WTC11 (cell line): ENCODE measurements around the gene RMND5A. TPM values are rescaled to one million over a fixed set of nuclear protein-coding genes. Genes with fewer than 3 reads are reported as not detected.

Experiments
- ATAC-seq: fragments of 200-7000 bp; cut with Tn5 transposase; 2 replicates; pipeline ENCODE4 v1.10.0; 2021; ENCODE audit warnings: mild to moderate bottlenecking, moderate library complexity
- CTCF ChIA-PET: fragments of 300-600 bp; sonication (Branson Sonifier 250); formaldehyde crosslinking; loops from one replicate; lab custom pipeline; 2021; ENCODE audit warnings: antibody characterized with exemption; lab: Charles Lee
- POLR2A ChIA-PET: fragments of 350-600 bp; sonication (Branson Sonifier 250); formaldehyde crosslinking; loops from one replicate; lab custom pipeline; 2021; ENCODE audit warnings: antibody characterized with exemption; lab: Charles Lee
- DNase-seq: peaks from one replicate; pipeline ENCODE4 v3.0.0; 2021; ENCODE audit warnings: low spot score
- H3K27ac Mint-ChIP-seq: 2 replicates; pipeline ENCODE4 v1.8.0; 2021; ENCODE audit warnings: mixed read lengths
- H3K27me3 Mint-ChIP-seq: 2 replicates; pipeline ENCODE4 v1.8.0; 2021; ENCODE audit warnings: low read depth, mild to moderate bottlenecking, moderate library complexity, mixed read lengths
- H3K36me3 Mint-ChIP-seq: 2 replicates; pipeline ENCODE4 v1.8.0; 2021; ENCODE audit warnings: mixed read lengths
- H3K4me1 Mint-ChIP-seq: 2 replicates; pipeline ENCODE4 v1.8.0; 2022; ENCODE audit warnings: mixed read lengths
- H3K4me3 Mint-ChIP-seq: 2 replicates; pipeline ENCODE4 v1.8.0; 2021; ENCODE audit warnings: mild to moderate bottlenecking, moderate library complexity, mixed read lengths
- H3K9me3 Mint-ChIP-seq: 2 replicates; pipeline ENCODE4 v1.8.0; 2021; ENCODE audit warnings: mixed read lengths
- E2F5 ChIP-seq: sonication (generic); formaldehyde crosslinking; IDR thresholded peaks from 2 replicates; pipeline ENCODE4 v1.8.1; 2022; ENCODE audit warnings: mild to moderate bottlenecking, moderate library complexity, missing genetic modification reagents
- ESRRA ChIP-seq: sonication (generic); formaldehyde crosslinking; IDR thresholded peaks from 2 replicates; pipeline ENCODE4 v1.8.1; 2022; ENCODE audit warnings: mild to moderate bottlenecking, missing genetic modification reagents, borderline replicate concordance
- ETV6 ChIP-seq: sonication (generic); formaldehyde crosslinking; IDR thresholded peaks from 2 replicates; pipeline ENCODE4 v1.8.1; 2022; ENCODE audit warnings: mild to moderate bottlenecking, missing genetic modification reagents
- FOXK1 ChIP-seq: sonication (generic); formaldehyde crosslinking; IDR thresholded peaks from 2 replicates; pipeline ENCODE4 v1.8.0; 2022; ENCODE audit warnings: mild to moderate bottlenecking, moderate library complexity, missing genetic modification reagents
- MAX ChIP-seq: sonication (generic); formaldehyde crosslinking; IDR thresholded peaks from 2 replicates; pipeline ENCODE4 v1.8.0; 2022; ENCODE audit warnings: mild to moderate bottlenecking, missing genetic modification reagents
- NR2C2 ChIP-seq: sonication (generic); formaldehyde crosslinking; IDR thresholded peaks from 2 replicates; pipeline ENCODE4 v1.8.0; 2022; ENCODE audit warnings: mild to moderate bottlenecking, missing genetic modification reagents
- RELA ChIP-seq: sonication (generic); formaldehyde crosslinking; IDR thresholded peaks from 2 replicates; pipeline ENCODE4 v1.8.1; 2022; ENCODE audit warnings: missing genetic modification reagents, mild to moderate bottlenecking, borderline replicate concordance
- SMAD3 ChIP-seq: sonication (generic); formaldehyde crosslinking; IDR thresholded peaks from 2 replicates; pipeline ENCODE4 v1.8.0; 2022; ENCODE audit warnings: missing genetic modification reagents, mild to moderate bottlenecking, borderline replicate concordance
- SMAD4 ChIP-seq: sonication (generic); formaldehyde crosslinking; IDR thresholded peaks from 2 replicates; pipeline ENCODE4 v1.8.0; 2022; ENCODE audit warnings: mild to moderate bottlenecking, missing genetic modification reagents
- TEAD1 ChIP-seq: sonication (generic); formaldehyde crosslinking; IDR thresholded peaks from 2 replicates; pipeline ENCODE4 v1.8.0; 2022; ENCODE audit warnings: mild to moderate bottlenecking, missing genetic modification reagents
- ZBTB21 ChIP-seq: sonication (generic); formaldehyde crosslinking; IDR thresholded peaks from 2 replicates; pipeline ENCODE4 v1.8.1; 2023; ENCODE audit warnings: mild to moderate bottlenecking, missing genetic modification reagents, borderline replicate concordance
- ZNF416 ChIP-seq: fragments of 250-450 bp; sonication (Bioruptor Pico); IDR thresholded peaks from 2 replicates; pipeline ENCODE4 v1.9.0; 2021; ENCODE audit warnings: mild to moderate bottlenecking, inconsistent platforms
- total RNA-seq: library from RNA; stranded (reverse); gene quantifications from 3 replicates; pipeline ENCODE4 v1.2.3, GENCODE V29; 2021
- TF ChIP-seq, protein P1 (sequence below): sonication (generic); formaldehyde crosslinking; IDR thresholded peaks from 2 replicates; pipeline ENCODE4 v1.8.1; 2022; ENCODE audit warnings: low read depth, missing genetic modification reagents, borderline replicate concordance
- TF ChIP-seq, protein P2 (sequence below): fragments of 250-450 bp; sonication (Bioruptor Pico); IDR thresholded peaks from 2 replicates; pipeline ENCODE4 v2.1.2; 2022; ENCODE audit warnings: mild to moderate bottlenecking, moderate library complexity
- TF ChIP-seq, protein P3 (sequence below): sonication (generic); formaldehyde crosslinking; IDR thresholded peaks from 2 replicates; pipeline ENCODE4 v1.8.0; 2022; ENCODE audit warnings: mild to moderate bottlenecking, missing genetic modification reagents
- TF ChIP-seq, protein P4 (sequence below): sonication (generic); formaldehyde crosslinking; IDR thresholded peaks from 2 replicates; pipeline ENCODE4 v1.8.0; 2023; ENCODE audit warnings: mild to moderate bottlenecking, missing genetic modification reagents
- TF ChIP-seq, protein P5 (sequence below): sonication (generic); formaldehyde crosslinking; IDR thresholded peaks from 2 replicates; pipeline ENCODE4 v1.8.1; 2023; ENCODE audit warnings: mild to moderate bottlenecking, missing genetic modification reagents
- TF ChIP-seq, protein P6 (sequence below): sonication (generic); formaldehyde crosslinking; IDR thresholded peaks from 2 replicates; pipeline ENCODE4 v1.8.0; 2022; ENCODE audit warnings: mild to moderate bottlenecking, missing genetic modification reagents

The RMND5A gene
- total RNA-seq, 1 experiment from 2014 or later = 55.4 TPM

DNA sequence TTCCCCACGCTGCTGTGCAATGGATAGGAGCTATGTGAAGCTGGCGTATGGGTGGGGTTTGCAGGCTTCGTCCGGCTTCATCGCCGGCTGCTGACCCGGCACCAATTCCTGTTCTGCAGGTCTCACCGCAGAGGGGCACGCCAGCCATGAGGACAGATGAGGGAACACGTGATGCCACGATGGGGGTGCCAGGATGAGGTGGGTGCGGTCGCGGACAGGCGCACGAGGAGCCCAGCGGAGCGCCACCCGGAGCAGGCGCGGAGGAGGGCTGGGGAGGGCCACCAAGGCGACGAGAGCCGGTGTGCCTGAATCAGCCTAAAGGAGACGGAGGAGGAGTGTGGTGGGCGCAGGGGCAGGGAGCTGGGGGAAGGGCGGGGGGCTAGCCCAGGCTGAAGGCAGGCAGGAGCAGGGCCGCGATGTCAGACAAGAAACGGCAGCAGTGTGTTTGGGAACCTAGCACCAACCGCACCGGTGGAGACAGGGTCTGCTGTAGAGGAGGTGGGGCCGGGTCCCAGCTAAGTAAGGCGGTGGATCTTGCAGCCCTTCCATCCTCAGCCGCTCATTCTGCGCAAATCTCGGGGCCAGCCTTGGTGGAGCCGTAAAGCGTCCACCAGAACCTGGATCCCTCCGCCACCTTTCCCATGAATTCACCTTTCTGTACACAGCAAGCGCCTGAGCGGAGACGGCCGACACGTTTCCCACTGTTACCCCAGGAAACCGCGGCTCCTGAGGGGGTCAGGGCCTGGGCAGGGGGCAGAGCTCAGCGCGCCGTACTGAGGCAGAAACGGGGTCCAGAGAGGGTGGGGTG, 87.6 kb downstream of the RMND5A start (continued):
- TF ChIP-seq, protein P1, sequence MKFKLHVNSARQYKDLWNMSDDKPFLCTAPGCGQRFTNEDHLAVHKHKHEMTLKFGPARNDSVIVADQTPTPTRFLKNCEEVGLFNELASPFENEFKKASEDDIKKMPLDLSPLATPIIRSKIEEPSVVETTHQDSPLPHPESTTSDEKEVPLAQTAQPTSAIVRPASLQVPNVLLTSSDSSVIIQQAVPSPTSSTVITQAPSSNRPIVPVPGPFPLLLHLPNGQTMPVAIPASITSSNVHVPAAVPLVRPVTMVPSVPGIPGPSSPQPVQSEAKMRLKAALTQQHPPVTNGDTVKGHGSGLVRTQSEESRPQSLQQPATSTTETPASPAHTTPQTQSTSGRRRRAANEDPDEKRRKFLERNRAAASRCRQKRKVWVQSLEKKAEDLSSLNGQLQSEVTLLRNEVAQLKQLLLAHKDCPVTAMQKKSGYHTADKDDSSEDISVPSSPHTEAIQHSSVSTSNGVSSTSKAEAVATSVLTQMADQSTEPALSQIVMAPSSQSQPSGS (CRISPR knock-in tag) = peak; percentile 70; the same call in 1 of the 2 replicates
- peak; percentile 82 for TF ChIP-seq NR2C2 (CRISPR knock-in tag)
- peak; percentile 67; the same call in 1 of the 2 replicates for TF ChIP-seq ESRRA (CRISPR knock-in tag)
- TF ChIP-seq, protein P2, sequence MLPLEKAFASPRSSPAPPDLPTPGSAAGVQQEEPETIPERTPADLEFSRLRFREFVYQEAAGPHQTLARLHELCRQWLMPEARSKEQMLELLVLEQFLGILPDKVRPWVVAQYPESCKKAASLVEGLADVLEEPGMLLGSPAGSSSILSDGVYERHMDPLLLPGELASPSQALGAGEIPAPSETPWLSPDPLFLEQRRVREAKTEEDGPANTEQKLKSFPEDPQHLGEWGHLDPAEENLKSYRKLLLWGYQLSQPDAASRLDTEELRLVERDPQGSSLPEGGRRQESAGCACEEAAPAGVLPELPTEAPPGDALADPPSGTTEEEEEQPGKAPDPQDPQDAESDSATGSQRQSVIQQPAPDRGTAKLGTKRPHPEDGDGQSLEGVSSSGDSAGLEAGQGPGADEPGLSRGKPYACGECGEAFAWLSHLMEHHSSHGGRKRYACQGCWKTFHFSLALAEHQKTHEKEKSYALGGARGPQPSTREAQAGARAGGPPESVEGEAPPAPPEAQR (CRISPR knock-in tag) = no peak
- TF ChIP-seq, protein P3, sequence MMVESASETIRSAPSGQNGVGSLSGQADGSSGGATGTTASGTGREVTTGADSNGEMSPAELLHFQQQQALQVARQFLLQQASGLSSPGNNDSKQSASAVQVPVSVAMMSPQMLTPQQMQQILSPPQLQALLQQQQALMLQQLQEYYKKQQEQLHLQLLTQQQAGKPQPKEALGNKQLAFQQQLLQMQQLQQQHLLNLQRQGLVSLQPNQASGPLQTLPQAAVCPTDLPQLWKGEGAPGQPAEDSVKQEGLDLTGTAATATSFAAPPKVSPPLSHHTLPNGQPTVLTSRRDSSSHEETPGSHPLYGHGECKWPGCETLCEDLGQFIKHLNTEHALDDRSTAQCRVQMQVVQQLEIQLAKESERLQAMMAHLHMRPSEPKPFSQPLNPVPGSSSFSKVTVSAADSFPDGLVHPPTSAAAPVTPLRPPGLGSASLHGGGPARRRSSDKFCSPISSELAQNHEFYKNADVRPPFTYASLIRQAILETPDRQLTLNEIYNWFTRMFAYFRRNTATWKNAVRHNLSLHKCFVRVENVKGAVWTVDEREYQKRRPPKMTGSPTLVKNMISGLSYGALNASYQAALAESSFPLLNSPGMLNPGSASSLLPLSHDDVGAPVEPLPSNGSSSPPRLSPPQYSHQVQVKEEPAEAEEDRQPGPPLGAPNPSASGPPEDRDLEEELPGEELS (CRISPR knock-in tag) = peak; percentile 89

- ChIA-PET CTCF (interaction anchor here (0.6 to 1.5 kb wide), 5 partner anchors 17 to 1488 kb away, joined by 3 to 5 read pairs (median 3); no protein-coding TSS in a partner anchor), POLR2A (no interaction called here)
- Mint-ChIP-seq H3K27ac (no peak overlapping the region), H3K9me3 (no peaks in the 10 kb centered on the region), H3K27me3 (peaks cover 50% of the 10 kb centered on the region), H3K36me3 (no peaks in the 10 kb centered on the region), H3K4me1 (peaks cover 21% of the 10 kb centered on the region), H3K4me3 (peak overlapping the region; percentile 86)
- ATAC-seq = peak; percentile 83
- peak; percentile 96 for DNase-seq
- TF ChIP-seq ETV6 (CRISPR knock-in tag) (peak; percentile 45; the same call in 1 of the 2 replicates), MAX (CRISPR knock-in tag) (peak; percentile 97), ZNF416 (no peak), FOXK1 (CRISPR knock-in tag) (0 out of 2 replicates have a peak, but pooled peaks have one; percentile 43), TEAD1 (CRISPR knock-in tag) (0 out of 2 replicates have a peak, but pooled peaks have one; percentile 29), ZBTB21 (CRISPR knock-in tag) (no peak; the same call in 1 of the 2 replicates), SMAD3 (CRISPR knock-in tag) (peak; percentile 83; the same call in 1 of the 2 replicates), RELA (0 out of 2 replicates have a peak, but pooled peaks have one; percentile 49), E2F5 (CRISPR knock-in tag) (peak; percentile 38; the same call in 1 of the 2 replicates), SMAD4 (0 out of 2 replicates have a peak, but pooled peaks have one; percentile 56), NR2C2 (CRISPR knock-in tag) (no peak)
- TF ChIP-seq, protein P4, sequence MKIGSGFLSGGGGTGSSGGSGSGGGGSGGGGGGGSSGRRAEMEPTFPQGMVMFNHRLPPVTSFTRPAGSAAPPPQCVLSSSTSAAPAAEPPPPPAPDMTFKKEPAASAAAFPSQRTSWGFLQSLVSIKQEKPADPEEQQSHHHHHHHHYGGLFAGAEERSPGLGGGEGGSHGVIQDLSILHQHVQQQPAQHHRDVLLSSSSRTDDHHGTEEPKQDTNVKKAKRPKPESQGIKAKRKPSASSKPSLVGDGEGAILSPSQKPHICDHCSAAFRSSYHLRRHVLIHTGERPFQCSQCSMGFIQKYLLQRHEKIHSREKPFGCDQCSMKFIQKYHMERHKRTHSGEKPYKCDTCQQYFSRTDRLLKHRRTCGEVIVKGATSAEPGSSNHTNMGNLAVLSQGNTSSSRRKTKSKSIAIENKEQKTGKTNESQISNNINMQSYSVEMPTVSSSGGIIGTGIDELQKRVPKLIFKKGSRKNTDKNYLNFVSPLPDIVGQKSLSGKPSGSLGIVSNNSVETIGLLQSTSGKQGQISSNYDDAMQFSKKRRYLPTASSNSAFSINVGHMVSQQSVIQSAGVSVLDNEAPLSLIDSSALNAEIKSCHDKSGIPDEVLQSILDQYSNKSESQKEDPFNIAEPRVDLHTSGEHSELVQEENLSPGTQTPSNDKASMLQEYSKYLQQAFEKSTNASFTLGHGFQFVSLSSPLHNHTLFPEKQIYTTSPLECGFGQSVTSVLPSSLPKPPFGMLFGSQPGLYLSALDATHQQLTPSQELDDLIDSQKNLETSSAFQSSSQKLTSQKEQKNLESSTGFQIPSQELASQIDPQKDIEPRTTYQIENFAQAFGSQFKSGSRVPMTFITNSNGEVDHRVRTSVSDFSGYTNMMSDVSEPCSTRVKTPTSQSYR (CRISPR knock-in tag) = 0 out of 2 replicates have a peak, but pooled peaks have one; percentile 60
- TF ChIP-seq, protein P5, sequence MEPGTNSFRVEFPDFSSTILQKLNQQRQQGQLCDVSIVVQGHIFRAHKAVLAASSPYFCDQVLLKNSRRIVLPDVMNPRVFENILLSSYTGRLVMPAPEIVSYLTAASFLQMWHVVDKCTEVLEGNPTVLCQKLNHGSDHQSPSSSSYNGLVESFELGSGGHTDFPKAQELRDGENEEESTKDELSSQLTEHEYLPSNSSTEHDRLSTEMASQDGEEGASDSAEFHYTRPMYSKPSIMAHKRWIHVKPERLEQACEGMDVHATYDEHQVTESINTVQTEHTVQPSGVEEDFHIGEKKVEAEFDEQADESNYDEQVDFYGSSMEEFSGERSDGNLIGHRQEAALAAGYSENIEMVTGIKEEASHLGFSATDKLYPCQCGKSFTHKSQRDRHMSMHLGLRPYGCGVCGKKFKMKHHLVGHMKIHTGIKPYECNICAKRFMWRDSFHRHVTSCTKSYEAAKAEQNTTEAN = peak; percentile 73
- TF ChIP-seq, protein P6, sequence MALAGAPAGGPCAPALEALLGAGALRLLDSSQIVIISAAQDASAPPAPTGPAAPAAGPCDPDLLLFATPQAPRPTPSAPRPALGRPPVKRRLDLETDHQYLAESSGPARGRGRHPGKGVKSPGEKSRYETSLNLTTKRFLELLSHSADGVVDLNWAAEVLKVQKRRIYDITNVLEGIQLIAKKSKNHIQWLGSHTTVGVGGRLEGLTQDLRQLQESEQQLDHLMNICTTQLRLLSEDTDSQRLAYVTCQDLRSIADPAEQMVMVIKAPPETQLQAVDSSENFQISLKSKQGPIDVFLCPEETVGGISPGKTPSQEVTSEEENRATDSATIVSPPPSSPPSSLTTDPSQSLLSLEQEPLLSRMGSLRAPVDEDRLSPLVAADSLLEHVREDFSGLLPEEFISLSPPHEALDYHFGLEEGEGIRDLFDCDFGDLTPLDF (CRISPR knock-in tag) = peak; percentile 80; the same call in 1 of the 2 replicates
Observed at GRCh38 chr2:86808315-86809161, 88.4 kb downstream of the RMND5A start.
